Parathyroid adenoma (tissue), 2 donors: ENCODE measurements around the gene FAM78B.

ENCODE experiments used
- H2AFZ ChIP-seq: fragments of 300-600 bp; sonication (generic); one replicate; pipeline ENCODE4 v1.7.0; 2017; ENCODE audit warnings: antibody characterized with exemption, mild to moderate bottlenecking
- H3K27ac ChIP-seq: fragments of 300-600 bp; sonication (generic); one replicate; pipeline ENCODE4 v1.7.0; 2017
- H3K27me3 ChIP-seq: fragments of 300-600 bp; sonication (generic); one replicate; pipeline ENCODE4 v1.7.0; 2017; ENCODE audit warnings: low read length; ENCODE audit not compliant: control insufficient read depth, insufficient read depth
- H3K36me3 ChIP-seq: fragments of 300-600 bp; sonication (generic); one replicate; pipeline ENCODE4 v1.7.0; 2017; ENCODE audit warnings: low read length; ENCODE audit not compliant: control insufficient read depth, insufficient read depth
- H3K4me1 ChIP-seq: fragments of 300-600 bp; sonication (generic); one replicate; pipeline ENCODE4 v1.7.0; 2017; ENCODE audit warnings: control low read depth
- H3K4me2 ChIP-seq: fragments of 300-600 bp; sonication (generic); one replicate; pipeline ENCODE4 v1.7.0; 2017; ENCODE audit warnings: low read length
- H3K4me3 ChIP-seq: fragments of 300-600 bp; sonication (generic); one replicate; pipeline ENCODE4 v1.7.0; 2017; ENCODE audit warnings: low read depth, low read length
- H3K79me2 ChIP-seq: fragments of 300-600 bp; sonication (generic); one replicate; pipeline ENCODE4 v1.7.0; 2017; ENCODE audit warnings: control low read depth
- H3K9ac ChIP-seq: fragments of 300-600 bp; sonication (generic); one replicate; pipeline ENCODE4 v1.7.0; 2017; ENCODE audit warnings: mild to moderate bottlenecking
- H3K9me3 ChIP-seq: fragments of 300-600 bp; sonication (generic); one replicate; pipeline ENCODE4 v1.7.0; 2017; ENCODE audit warnings: low read length; ENCODE audit not compliant: control insufficient read depth
- TF ChIP-seq, protein P1 (sequence below): fragments of 300-600 bp; sonication (generic); IDR thresholded peaks from one replicate; pipeline ENCODE4 v1.7.0; 2017; ENCODE audit warnings: antibody characterized with exemption, mild to moderate bottlenecking
- donor health status: primary hyperparathyroidism.

The FAM78B gene

DNA sequence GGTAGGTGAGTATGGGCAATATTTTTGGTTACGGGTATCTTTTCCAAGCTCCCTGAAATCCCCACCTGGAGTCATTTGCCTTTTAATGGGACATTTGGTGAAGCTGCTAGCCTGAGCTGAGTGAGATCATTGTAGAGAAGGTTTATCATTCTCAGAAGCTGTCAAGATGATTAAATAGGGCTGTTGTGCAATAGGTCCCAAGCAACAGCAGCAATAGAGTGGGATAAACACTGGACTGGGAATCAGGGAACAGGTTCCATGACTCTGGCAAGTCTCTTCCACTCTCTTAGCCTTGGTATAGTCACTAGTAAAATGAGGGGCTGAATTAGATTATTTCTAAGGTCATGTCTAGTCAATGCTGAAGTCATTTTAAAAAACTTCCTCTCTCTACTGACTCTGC, 30.3 kb upstream of the FAM78B start:
- H3K4me3 ChIP-seq, result no peak overlapping the region
- no peak overlapping the region for H3K27ac ChIP-seq
- TF ChIP-seq, protein P1, sequence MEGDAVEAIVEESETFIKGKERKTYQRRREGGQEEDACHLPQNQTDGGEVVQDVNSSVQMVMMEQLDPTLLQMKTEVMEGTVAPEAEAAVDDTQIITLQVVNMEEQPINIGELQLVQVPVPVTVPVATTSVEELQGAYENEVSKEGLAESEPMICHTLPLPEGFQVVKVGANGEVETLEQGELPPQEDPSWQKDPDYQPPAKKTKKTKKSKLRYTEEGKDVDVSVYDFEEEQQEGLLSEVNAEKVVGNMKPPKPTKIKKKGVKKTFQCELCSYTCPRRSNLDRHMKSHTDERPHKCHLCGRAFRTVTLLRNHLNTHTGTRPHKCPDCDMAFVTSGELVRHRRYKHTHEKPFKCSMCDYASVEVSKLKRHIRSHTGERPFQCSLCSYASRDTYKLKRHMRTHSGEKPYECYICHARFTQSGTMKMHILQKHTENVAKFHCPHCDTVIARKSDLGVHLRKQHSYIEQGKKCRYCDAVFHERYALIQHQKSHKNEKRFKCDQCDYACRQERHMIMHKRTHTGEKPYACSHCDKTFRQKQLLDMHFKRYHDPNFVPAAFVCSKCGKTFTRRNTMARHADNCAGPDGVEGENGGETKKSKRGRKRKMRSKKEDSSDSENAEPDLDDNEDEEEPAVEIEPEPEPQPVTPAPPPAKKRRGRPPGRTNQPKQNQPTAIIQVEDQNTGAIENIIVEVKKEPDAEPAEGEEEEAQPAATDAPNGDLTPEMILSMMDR, result no peak

DNA sequence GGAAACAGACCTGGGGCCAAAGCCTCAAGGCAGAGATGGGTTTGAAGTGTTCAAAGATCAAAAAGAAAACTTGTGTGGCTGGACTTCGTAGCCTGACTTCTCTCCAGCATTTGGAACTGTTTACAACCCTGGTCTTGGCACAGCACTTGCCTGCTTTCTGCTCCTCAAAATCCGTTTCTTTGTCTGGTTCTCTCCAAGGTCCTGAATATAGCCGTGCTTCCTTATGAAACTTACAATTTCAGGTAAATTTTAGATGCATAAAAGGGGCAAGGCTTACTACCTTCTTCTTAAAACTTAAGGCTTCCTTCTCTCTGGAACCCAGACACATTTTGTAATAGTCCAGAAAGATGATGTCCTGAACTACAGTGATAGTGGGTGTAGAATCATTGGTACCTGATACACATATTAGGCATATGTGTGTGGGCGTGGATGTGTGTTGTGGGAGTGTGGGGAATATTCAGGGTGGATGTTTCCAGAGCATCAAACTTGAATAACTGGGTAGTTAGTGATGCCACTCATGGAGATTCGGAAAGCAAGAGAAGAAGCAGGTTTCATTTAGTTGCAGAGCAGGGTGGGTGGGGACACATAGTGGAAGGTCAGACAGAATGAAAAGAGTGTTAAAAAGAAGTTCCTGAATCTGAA, 26.4 kb upstream of the FAM78B start:
- TF ChIP-seq, protein P1, result no peak
- H3K4me2 ChIP-seq, result no peak overlapping the region
- H2AFZ ChIP-seq, result no peak overlapping the region
- no peaks in the 10 kb centered on the region for H3K36me3 ChIP-seq
- no peak overlapping the region for H3K4me3 ChIP-seq
- no peaks in the 10 kb centered on the region for H3K4me1 ChIP-seq
- no peaks in the 10 kb centered on the region for H3K27me3 ChIP-seq
- H3K79me2 ChIP-seq, result no peaks in the 10 kb centered on the region
- H3K9me3 ChIP-seq, result no peaks in the 10 kb centered on the region
- no peak overlapping the region for H3K27ac ChIP-seq
- H3K9ac ChIP-seq, result no peak overlapping the region

More for the DNA sequence above, 30.3 kb upstream of the FAM78B start:
- Histone ChIP-seq H3K27me3 (no peaks in the 10 kb centered on the region), H3K9me3 (no peaks in the 10 kb centered on the region), H3K9ac (no peak overlapping the region), H3K36me3 (no peaks in the 10 kb centered on the region), H3K79me2 (no peaks in the 10 kb centered on the region), H3K4me2 (no peak overlapping the region), H2AFZ (no peak overlapping the region), H3K4me1 (no peaks in the 10 kb centered on the region)

- Histone ChIP-seq H3K36me3 (no peaks in the 10 kb centered on the region), H3K27me3 (no peaks in the 10 kb centered on the region), H3K9ac (no peak overlapping the region), H3K79me2 (no peaks in the 10 kb centered on the region), H3K9me3 (no peaks in the 10 kb centered on the region), H3K4me2 (no peak overlapping the region), H3K4me3 (no peak overlapping the region), H3K4me1 (no peaks in the 10 kb centered on the region), H3K27ac (no peak overlapping the region), H2AFZ (no peak overlapping the region)
- TF ChIP-seq, protein P1, result no peak
Measured at GRCh38 chr1:166190400-166190799, 23.6 kb upstream of the FAM78B start.

GRCh38 chr1:166189126-166189525, 22.3 kb upstream of the FAM78B start:
- Histone ChIP-seq H3K27ac (no peak overlapping the region), H3K4me1 (no peaks in the 10 kb centered on the region), H3K79me2 (no peaks in the 10 kb centered on the region), H3K4me2 (no peak overlapping the region), H3K36me3 (no peaks in the 10 kb centered on the region), H3K9ac (no peak overlapping the region), H3K9me3 (no peaks in the 10 kb centered on the region), H2AFZ (no peak overlapping the region), H3K4me3 (no peak overlapping the region), H3K27me3 (no peaks in the 10 kb centered on the region)
- TF ChIP-seq, protein P1, result no peak

- Histone ChIP-seq H3K27me3 (no peaks in the 10 kb centered on the region), H3K4me2 (no peak overlapping the region), H3K9ac (no peak overlapping the region), H3K9me3 (no peaks in the 10 kb centered on the region), H3K79me2 (no peaks in the 10 kb centered on the region), H3K4me1 (no peaks in the 10 kb centered on the region), H3K36me3 (no peaks in the 10 kb centered on the region), H2AFZ (no peak overlapping the region), H3K4me3 (no peak overlapping the region), H3K27ac (no peak overlapping the region)
- TF ChIP-seq, protein P1, result no peak
Measured at GRCh38 chr1:166185526-166185925, 18.7 kb upstream of the FAM78B start.
